Measurements from ENCODE around the gene WDFY3. TPM values are rescaled to one million over a fixed set of nuclear protein-coding genes. Genes with fewer than 3 reads are reported as not detected.

Gene WDFY3
- polyA plus RNA-seq, 1 donor (not counting 4 experiments of a cell fraction or from before 2014, with no cell fraction given) = 28.5 TPM

- H3K27ac ChIP-seq (ENCODE audit: control insufficient read depth, insufficient read depth, low read length) = no peak overlapping the region
Observed at GRCh38 chr4:84938316-84938715, 28.2 kb downstream of the WDFY3 start.

GRCh38 chr4:84937381-84937977, 29.0 kb downstream of the WDFY3 start:
- H3K4me3 ChIP-seq (ENCODE audit: control insufficient read depth in 2 of 3, extremely low read depth in 1 of 3, insufficient read depth in 2 of 3, low read depth in 1 of 3, low read length in 3 of 3) = no peak overlapping the region
- H3K9me1 ChIP-seq (ENCODE audit: control insufficient read depth, extremely low read depth, insufficient read depth, low read length) = no peaks in the 10 kb centered on the region
- H3K27ac ChIP-seq (ENCODE audit: control insufficient read depth, insufficient read depth, low read length) = no peak overlapping the region
- dilution Hi-C loops (cut with MboI; ENCODE audit: extremely low pct_ligation_motif_present, low sequenced_read_pairs) = no loop called here
- H2AFZ ChIP-seq (ENCODE audit: control insufficient read depth, low read length) = no peak overlapping the region
- H3K4me1 ChIP-seq (ENCODE audit: control insufficient read depth, extremely low read depth, insufficient read depth, low read length) = peaks cover 23% of the 10 kb centered on the region
- no peaks in the 10 kb centered on the region for H4K20me1 ChIP-seq (ENCODE audit: control insufficient read depth, extremely low read depth, insufficient read depth, low read length)
- TF ChIP-seq EZH2 (IDR thresholded peaks at IDR 0.05; ENCODE audit: low read length) = no peak
- no peak for TF ChIP-seq CTCF (optimal IDR thresholded peaks at IDR 0.05 in 1 of 3, IDR thresholded peaks at IDR 0.05 in 1 of 3, conservative IDR thresholded peaks at IDR 0.05 in 1 of 3; ENCODE audit: extremely low read depth in 1 of 3, insufficient read depth in 2 of 3, low read length in 3 of 3)
- H3K4me2 ChIP-seq (ENCODE audit: control insufficient read depth, extremely low read depth, insufficient read depth, low read depth, low read length) = no peak overlapping the region
- FAIRE-seq (no peak), DNase-seq (ENCODE audit: low read depth, low spot score) (no peak)
- H3K27me3 ChIP-seq (ENCODE audit: control insufficient read depth, extremely low read depth, insufficient read depth, low read length) = no peaks in the 10 kb centered on the region
- no peaks in the 10 kb centered on the region for H3K9me3 ChIP-seq (ENCODE audit: control insufficient read depth, low read depth, low read length)
- H3K79me2 ChIP-seq (ENCODE audit: control insufficient read depth, insufficient read depth, low read length) = peaks cover 68% of the 10 kb centered on the region
- no peaks in the 10 kb centered on the region for H3K36me3 ChIP-seq (ENCODE audit: control insufficient read depth in 2 of 2, extremely low read depth in 1 of 2, insufficient read depth in 2 of 2, low read length in 2 of 2)
- no peak overlapping the region for H3K9ac ChIP-seq (ENCODE audit: control insufficient read depth, extremely low read depth, insufficient read depth, low read length)

More at GRCh38 chr4:84938316-84938715, 28.2 kb downstream of the WDFY3 start:
- H4K20me1 ChIP-seq (ENCODE audit: control insufficient read depth, extremely low read depth, insufficient read depth, low read length) = no peaks in the 10 kb centered on the region
- no peaks in the 10 kb centered on the region for H3K9me1 ChIP-seq (ENCODE audit: control insufficient read depth, extremely low read depth, insufficient read depth, low read length)
- no peak for FAIRE-seq
- no peak overlapping the region for H3K9ac ChIP-seq (ENCODE audit: control insufficient read depth, extremely low read depth, insufficient read depth, low read length)
- H2AFZ ChIP-seq (ENCODE audit: control insufficient read depth, low read length) = no peak overlapping the region
- H3K4me1 ChIP-seq (ENCODE audit: control insufficient read depth, extremely low read depth, insufficient read depth, low read length) = peaks cover 23% of the 10 kb centered on the region
- H3K27me3 ChIP-seq (ENCODE audit: control insufficient read depth, extremely low read depth, insufficient read depth, low read length) = no peaks in the 10 kb centered on the region
- no peaks in the 10 kb centered on the region for H3K36me3 ChIP-seq (ENCODE audit: control insufficient read depth in 2 of 2, extremely low read depth in 1 of 2, insufficient read depth in 2 of 2, low read length in 2 of 2)
- DNase-seq (ENCODE audit: low read depth, low spot score) = no peak
- H3K9me3 ChIP-seq (ENCODE audit: control insufficient read depth, low read depth, low read length) = peaks cover 1% of the 10 kb centered on the region
- dilution Hi-C loops (cut with MboI; ENCODE audit: extremely low pct_ligation_motif_present, low sequenced_read_pairs) = no loop called here
- no peak for TF ChIP-seq EZH2 (IDR thresholded peaks at IDR 0.05; ENCODE audit: low read length)
- no peak for TF ChIP-seq CTCF (optimal IDR thresholded peaks at IDR 0.05 in 1 of 3, IDR thresholded peaks at IDR 0.05 in 1 of 3, conservative IDR thresholded peaks at IDR 0.05 in 1 of 3; ENCODE audit: extremely low read depth in 1 of 3, insufficient read depth in 2 of 3, low read length in 3 of 3)
- peak overlapping the region; percentile 60 for H3K4me2 ChIP-seq (ENCODE audit: control insufficient read depth, extremely low read depth, insufficient read depth, low read depth, low read length)
- H3K79me2 ChIP-seq (ENCODE audit: control insufficient read depth, insufficient read depth, low read length) = peaks cover 75% of the 10 kb centered on the region
- H3K4me3 ChIP-seq (ENCODE audit: control insufficient read depth in 2 of 3, extremely low read depth in 1 of 3, insufficient read depth in 2 of 3, low read depth in 1 of 3, low read length in 3 of 3) = no peak overlapping the region
